HG02943 (cell line): ENCODE data around the gene SNAPC2.
"Not testable (repeated sequence)": the region's sequence is repeated elsewhere in the genome, so short reads cannot be mapped to it uniquely, and the experiment has no call there.

ENCODE experiments used
- ATAC-seq: cut with Tn5 transposase; IDR thresholded peaks from one replicate; pipeline ENCODE4 v1.9.1; 2021; ENCODE audit warnings: mild to moderate bottlenecking, low read depth, moderate library complexity; ENCODE audit not compliant: unreplicated experiment

SNAPC2 gene

DNA sequence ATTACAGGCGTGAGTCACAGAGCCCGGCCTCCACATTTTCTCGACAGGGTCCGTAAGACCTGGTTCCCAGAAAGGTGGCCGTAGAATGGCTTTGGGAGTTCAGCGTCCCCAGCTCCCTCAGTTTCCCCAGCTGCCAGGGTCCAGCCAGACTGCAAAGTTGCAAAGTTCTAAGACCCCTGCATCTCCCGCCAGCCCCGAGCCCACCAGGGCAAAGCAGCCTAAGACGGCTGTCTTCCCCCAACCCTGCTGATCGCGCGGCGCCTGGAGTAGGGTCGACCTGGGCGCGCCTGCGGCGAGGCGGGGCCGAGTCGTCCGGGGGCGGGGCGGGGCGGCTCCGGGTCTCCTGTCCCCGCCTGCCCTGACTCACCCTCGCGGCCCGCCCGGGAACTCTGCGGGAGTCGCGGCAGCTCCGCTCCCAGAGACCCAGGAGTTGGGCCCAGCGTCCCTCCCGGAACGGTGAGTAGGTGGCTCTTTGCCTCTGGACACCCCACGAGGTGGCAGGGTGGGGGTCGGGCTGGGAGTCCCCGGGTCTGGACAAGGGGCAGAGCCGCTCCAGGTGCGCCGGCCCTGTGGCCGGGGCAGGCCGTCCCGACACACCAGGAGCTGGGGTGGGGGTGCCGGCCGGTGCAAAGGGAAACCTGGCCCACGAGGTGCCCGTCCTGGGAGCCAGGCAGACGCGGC, 31.9 kb upstream of the SNAPC2 start, which contains the start of gene LRRC8E:
Gene LRRC8E, plus strand, starts transcription at position 366 of the 681 bp plus-strand sequence. CDS start 7,094 bp downstream, outside the sequence.
- no peak for ATAC-seq

DNA sequence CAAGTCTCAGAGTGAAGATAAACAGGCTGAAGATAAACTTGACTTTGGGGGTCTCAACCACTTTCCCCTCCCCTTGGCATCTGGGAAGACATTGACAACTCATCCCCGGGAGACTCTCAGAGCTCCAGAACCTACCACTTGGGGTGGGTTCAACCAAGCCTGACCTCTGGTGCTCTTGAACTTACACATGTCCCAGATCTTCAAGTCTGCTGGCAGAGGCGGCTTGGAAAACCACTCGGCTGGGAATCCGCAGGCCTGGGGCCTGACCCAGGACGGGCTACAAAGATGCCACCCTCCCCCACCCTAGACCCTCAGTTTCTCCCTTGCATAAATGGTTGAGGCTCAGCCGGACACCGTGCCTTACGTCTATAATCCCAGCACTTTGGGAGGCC, 31.3 kb upstream of the SNAPC2 start:
- no peak for ATAC-seq

DNA sequence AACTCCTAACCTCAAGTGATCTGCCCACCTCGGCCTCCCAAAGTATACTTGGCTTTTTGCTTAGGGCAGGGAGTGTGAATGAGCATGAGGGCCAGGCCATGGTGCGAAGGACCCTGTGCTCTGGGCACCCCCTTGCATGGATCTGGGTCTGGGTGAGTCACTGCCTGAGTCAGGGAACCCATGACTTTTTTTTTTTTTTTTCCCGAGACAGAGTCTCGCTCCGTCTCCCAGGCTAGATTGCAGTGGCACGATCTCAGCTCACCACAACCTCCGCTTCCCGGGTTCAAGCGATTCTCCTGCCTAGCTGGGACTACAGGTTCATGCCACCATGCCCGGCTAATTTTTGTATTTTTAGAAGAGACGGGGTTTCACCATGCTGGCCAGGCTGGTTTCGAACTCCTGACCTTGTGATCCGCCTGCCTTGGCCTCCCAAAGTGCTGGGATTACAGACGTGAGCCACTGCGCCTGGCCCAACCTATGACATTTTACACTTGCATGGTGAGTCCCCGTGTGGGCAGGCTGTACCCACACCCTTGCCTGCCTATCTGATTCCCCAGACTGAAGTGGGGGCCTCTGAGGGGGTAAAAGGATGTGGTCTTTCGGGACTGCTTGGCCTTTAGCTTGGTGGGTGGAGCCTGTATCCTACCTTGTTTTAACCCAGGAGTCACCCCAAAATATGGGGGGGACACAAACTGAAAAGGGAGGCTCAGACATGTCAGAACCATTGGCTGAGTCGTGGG, 26.6 kb upstream of the SNAPC2 start:
- not testable (repeated sequence) for ATAC-seq

DNA sequence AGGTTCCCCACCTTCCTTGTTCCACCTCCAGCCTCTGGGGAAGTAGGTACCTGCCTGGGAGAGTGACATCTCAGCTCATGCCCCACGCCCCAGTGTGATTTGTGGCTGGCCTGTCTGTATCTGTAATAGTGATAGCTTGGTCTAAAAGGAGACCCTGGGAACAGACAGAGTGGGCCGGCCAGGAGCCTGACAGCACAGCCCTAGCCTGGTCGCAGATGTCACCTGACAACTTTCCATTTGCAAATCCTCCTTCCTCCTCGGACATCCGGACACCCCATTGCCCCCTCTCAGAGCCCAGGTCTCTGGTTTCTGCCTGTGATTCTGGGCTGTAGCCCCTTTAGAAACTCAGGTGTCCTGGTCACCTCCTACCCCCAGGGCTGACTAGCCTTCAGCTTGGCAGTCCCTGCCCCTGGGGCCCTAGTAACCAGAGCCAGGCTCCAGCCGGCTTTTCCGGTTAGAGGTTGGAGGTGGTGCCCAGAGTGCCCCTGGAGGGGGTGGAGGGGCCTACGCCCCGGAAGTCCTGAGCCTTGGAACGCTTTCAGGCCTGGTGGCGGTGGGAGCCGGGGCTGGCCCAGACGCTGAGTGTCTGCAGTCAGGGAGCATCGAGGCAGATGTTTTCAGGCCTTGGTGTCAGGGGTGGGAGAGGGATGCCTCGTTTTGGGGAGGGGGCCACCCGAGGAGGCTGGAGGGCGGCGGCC, 25.4 kb upstream of the SNAPC2 start:
- ATAC-seq, result no peak

DNA sequence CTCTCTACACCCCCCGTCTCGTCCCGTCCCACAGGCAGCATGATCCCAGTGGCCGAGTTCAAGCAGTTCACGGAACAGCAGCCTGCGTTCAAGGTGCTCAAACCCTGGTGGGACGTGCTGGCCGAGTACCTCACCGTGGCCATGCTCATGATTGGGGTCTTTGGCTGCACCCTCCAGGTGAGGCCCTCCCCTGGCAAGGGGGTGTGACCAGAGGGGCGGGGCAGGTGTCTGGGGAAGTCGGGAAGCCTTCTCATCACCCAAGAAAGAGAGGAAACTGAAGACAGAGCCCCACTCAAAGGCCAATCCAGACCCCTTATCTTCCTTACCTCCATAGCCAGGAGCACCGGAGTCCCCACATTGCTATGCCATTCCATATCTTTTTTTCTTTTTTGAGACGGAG, 24.6 kb upstream of the SNAPC2 start:
- no peak for ATAC-seq

DNA sequence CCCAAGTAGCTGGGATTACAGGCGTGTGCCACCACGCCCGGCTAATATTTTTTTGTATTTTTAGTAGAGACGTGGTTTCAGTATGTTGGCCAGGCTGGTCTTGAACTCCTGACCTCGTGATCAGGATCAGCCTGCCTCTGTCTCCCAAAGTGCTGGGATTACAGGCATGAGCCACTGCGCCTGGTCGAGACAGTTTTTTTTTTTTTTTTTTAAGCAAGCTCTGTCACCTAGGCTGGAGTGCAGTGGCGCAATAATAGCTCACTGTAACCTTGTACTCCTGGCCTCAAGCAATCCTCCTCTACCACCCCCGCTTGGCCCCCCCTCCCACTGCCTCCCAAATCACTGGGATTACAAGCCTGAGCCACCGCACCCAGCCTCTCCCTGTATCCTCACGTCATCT, 22.8 kb upstream of the SNAPC2 start:
- no peak for ATAC-seq

DNA sequence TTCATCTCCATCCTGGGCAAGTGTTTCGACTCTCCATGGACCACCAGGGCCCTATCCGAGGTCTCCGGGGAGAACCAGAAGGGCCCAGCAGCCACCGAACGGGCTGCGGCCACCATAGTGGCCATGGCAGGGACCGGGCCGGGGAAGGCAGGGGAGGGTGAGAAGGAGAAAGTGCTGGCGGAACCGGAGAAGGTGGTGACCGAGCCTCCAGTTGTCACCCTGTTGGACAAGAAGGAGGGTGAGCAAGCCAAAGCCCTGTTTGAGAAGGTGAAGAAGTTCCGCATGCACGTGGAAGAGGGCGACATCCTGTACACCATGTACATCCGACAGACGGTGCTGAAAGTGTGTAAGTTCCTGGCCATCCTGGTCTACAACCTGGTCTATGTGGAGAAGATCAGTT, 21.2 kb upstream of the SNAPC2 start:
- ATAC-seq, result no peak

DNA sequence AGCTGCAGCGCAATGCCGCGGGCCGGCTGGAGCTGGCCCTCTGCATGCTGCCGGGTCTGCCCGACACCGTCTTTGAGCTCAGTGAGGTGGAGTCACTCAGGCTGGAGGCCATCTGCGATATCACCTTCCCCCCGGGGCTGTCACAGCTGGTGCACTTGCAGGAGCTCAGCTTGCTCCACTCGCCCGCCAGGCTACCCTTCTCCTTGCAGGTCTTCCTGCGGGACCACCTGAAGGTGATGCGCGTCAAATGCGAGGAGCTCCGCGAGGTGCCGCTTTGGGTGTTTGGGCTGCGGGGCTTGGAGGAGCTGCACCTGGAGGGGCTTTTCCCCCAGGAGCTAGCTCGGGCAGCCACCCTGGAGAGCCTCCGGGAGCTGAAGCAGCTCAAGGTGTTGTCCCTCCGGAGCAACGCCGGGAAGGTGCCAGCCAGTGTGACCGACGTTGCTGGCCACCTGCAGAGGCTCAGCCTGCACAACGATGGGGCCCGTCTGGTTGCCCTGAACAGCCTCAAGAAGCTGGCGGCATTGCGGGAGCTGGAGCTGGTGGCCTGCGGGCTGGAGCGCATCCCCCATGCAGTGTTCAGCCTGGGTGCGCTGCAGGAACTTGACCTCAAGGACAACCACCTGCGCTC, 20.3 kb upstream of the SNAPC2 start:
- ATAC-seq, result no peak

DNA sequence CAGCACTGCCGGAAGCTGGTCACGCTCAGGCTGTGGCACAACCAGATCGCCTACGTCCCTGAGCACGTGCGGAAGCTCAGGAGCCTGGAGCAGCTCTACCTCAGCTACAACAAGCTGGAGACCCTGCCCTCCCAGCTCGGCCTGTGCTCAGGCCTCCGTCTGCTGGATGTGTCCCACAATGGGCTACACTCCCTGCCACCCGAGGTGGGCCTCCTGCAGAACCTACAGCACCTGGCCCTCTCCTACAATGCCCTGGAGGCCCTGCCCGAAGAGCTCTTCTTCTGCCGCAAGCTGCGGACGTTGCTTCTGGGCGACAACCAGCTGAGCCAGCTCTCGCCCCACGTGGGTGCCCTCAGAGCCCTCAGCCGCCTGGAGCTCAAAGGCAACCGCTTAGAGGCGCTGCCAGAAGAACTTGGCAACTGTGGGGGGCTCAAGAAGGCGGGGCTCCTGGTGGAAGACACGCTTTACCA, 19.7 kb upstream of the SNAPC2 start:
- ATAC-seq, result no peak

DNA sequence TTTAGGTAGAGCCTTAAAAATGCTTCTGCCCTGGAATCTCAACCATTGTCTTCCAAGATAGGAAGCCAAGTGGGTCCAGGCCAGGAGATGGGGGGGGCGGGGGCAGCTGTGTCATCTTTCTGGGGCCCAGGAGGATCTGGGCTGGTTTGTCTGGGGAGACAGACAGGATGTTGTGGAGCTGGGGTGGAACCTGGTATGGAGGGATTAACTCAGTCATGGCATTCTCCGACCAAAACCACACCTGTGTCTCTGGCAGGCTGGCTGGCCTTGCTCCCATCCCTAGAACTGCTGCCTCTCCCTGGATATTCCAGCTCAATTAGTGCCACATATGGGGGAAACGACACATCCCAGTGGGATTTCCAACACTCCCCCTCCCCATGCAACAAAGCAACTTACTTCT, 19.2 kb upstream of the SNAPC2 start:
- ATAC-seq, result no peak

DNA sequence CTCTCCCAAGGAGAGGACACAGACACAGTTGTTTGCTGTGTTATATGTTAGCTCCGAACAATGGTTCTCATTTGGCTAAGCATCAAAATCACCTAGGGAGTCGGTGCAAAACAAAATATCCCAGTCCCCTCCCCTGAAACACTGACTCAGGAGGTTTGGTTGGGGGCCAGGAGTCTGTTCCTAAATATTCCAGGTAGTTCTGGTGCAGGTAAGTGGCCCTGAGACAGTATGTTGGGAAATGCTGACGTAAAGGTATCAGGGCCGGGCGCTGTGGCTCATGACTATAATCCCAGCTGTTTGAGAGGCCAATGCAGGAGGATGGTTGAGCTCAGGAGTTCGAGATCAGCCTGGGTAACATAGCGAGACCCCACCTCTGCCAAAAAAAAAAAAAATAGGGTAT, 18.8 kb upstream of the SNAPC2 start:
- ATAC-seq, result no peak

DNA sequence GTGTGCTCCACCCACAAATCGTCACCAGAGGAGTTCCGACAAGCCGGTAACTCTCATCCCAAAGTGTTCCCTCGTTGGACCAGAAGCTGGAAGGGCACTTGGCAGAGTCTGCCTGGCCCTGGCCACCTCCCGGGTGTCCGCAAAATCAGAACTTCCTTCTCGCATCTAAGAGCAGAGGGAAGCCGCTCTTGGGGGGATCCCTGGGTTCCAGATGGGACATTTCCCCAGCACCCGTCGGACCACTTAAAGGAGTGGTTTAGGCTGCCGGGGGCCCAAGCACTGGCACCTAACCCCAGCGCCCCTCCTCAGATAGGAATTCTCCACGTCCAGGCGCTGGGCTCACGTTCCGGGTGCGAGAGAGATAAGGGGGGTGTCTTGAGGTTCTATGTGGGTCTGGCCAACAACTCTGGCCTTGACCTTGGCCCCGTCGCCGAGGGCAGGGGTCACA, 17.3 kb upstream of the SNAPC2 start:
- ATAC-seq, result peak; percentile 19

DNA sequence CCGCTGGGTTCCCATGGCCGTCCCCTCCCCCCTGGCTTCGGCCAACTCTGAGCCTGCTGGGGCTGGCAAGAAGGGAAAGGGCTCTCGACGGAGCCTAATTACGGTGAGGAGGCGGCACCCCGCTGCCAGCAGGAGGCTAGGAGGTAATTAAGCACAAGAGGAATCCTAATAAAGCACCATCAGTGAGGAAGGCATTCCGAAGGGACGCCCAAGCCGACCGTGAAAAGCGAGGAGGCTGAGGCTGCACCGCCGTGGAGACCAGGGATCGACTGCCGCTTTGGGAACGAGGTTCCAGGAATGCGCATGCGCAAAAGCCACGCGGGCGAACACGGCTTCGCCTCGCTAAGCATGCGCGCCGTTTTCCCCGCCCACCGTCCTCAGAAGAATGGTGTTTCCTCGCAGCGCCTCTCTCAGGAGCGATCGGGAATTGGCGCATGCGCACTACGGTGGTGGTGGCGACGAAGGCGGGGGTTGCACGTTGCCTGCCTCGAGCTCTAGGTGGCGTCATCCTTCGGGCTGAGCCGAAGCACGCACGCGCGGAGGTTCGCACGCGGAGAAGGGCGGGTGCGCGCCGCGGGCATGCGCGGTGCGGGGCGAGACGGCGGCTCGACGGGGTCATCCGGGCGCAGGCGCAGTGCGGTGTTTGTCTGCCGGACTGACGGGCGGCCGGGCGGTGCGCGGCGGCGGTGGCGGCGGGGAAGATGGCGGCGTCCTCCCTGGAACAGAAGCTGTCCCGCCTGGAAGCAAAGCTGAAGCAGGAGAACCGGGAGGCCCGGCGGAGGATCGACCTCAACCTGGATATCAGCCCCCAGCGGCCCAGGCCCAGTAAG, 16.7 kb upstream of the SNAPC2 start, which contains the start of gene MAP2K7:
Gene MAP2K7, plus strand, starts transcription at position 634 of the 830 bp plus-strand sequence. Its CDS starts 68 bp downstream, at position 702.
- ATAC-seq, result peak; percentile 83

DNA sequence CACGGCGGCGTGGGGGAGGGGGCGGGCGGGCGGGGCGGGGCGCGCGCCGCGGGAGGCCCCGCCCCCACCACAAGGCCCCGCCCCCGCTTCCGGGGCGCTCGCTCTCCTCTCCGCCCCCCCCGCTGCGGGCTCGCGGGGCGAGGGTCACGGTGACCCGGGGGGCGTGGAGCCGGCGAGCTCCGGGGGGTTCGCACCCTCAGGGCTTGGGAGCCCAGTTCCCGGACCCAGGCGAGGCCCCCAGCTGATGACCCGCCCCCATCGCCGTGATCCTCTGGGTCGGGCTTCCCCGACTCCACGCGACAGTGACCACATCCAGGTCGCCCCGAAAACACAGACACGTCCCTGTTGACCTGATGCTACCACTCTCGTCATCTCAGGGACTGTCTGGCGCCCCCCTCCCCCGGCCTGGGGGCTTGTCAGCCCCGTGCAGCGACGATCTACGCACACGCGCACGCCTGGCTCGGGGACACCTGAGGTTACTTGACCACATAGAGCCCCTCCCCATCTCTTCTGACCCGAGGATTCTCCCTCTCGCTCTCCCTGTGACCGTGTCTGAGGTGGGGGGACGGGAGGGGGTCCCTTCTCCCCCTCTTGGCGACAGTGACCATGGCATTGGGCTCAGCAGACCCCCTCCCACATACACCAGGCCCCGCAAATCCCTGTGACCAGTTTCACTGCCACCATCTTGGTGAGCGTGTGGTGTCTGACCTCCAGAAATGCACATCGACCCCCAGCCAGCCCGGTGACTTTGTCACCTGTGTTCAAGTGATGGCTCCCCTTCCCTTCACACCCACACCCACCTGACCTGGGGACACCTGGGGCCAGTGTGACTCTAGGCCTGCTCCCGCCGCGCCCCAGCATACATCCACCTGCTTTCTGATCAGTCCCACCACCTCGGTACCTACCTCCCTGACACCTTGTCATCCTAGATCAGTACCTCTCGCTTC, 15.8 kb upstream of the SNAPC2 start:
- peak; percentile 28 for ATAC-seq

DNA sequence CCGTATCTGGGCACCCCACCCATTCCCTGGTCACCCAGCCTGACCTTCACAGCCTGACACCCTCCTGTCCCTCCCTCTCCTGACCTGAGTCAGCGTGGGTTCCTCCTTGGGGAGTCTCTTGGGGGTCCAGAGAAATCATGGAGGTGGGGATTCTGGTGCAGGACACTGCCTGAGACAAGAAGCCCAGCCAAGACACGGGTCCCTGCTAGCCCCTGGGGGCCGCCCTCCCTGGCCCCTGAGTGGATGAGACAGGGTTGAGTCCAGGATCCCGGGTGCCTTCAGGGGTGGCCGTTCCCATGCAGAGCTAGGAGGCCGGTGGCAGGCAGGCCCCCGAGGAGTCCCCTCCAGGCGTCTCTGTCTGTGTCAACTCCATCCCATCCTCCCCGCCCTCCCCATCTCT, 14.9 kb upstream of the SNAPC2 start:
- ATAC-seq, result no peak

DNA sequence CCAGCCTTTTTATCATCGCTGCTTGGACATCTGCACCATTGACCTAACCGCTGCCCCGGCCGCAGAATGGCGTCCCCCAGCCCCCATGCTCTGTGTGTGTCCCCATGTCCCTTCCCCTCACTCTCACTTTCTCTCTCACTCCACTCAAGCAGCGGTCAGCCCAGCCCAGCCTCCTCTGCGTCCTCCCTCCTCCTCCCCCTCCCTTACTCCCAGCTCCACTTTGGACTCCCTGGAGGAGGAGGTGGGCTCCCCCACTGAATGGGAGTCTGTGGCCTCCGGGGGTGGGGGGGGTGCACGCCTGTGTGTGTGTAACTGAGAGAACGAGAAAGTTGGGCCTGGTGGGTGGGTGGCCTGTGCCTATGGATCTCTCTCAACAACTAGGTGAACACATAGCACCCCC, 14.3 kb upstream of the SNAPC2 start:
- no peak for ATAC-seq

DNA sequence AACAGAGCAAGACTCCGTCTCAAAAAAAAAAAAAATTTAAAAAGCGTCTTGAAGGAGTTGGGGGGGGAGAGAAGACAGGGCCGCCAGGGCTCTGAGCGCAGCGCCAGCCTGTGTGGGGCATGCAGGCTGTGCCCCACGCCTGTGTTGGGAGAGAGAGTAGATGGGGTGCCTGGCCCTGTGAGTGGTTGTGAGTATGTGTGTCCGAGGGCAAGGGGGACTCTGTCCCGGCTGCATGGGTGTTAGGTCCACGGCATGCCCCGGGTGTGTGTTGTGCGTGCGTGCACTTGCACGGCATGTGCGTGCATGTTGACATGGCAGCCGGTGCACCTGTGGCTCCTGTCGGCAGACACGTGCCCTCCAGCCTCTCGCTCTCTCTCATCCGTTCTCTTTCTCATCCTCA, 13.0 kb upstream of the SNAPC2 start:
- ATAC-seq, result no peak

DNA sequence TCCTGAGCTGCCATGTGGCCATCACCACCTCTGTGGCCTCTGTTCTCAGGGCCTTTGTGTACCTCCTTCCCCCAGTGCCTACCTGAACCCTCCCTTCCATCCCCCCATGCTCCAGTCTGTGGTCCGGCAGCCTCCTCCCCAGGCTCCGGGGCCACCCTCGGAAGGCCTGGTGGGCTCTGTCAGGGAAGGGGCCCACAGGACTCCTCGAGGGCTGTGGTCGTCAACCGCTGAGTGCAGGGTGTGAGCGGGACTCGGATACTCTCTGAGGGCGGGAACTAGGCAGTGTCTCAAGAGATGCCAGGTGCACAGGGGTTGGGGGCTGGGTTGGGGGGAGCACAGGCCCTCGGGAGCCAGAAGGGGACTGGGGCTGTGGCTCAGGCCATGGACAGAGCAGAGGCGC, 12.6 kb upstream of the SNAPC2 start:
- ATAC-seq, result no peak
